Frontal cortex (tissue), 1 donor: Measurements from ENCODE around the gene LYPD3. TPM values are rescaled to one million over a fixed set of nuclear protein-coding genes. Genes with fewer than 3 reads are reported as not detected.

ENCODE experiments used
- total RNA-seq: library from RNA; depleted of rRNA; stranded (reverse); fragments of >200 nt; gene quantifications from one replicate; pipeline ENCODE4 v1.2.3, GENCODE V29; 2014

Gene LYPD3
- total RNA-seq, 1 donor from 2014 or later, result under 0.01 TPM

Other genes with a start within 250 kb of the LYPD3 start
- gene PSG9, start 196.1 kb downstream of the LYPD3 start, total RNA-seq, result not detected
- 1.2 TPM for gene CD177, start 111.9 kb downstream of the LYPD3 start, total RNA-seq
- not detected for gene TEX101, start 50.7 kb downstream of the LYPD3 start, total RNA-seq
- 1.2 TPM for gene PHLDB3, start 39.1 kb upstream of the LYPD3 start, total RNA-seq
- 19.2 TPM for gene ETHE1, start 61.6 kb upstream of the LYPD3 start, total RNA-seq
- gene ZNF575, start 67.6 kb upstream of the LYPD3 start, total RNA-seq, result 0.82 TPM
- gene XRCC1, start 109.9 kb upstream of the LYPD3 start, total RNA-seq, result 13.9 TPM
- 6.9 TPM for gene PINLYP, start 110.2 kb upstream of the LYPD3 start, total RNA-seq
- 140 TPM for gene IRGQ, start 130.5 kb upstream of the LYPD3 start, total RNA-seq
- gene ZNF576, start 131.0 kb upstream of the LYPD3 start, total RNA-seq, result 5.3 TPM
- gene SRRM5, start 146.5 kb upstream of the LYPD3 start, total RNA-seq, result not detected
- 157 TPM for gene ZNF428, start 154.0 kb upstream of the LYPD3 start, total RNA-seq
- gene CADM4, start 174.2 kb upstream of the LYPD3 start, total RNA-seq, result 93.3 TPM
- gene PLAUR, start 204.6 kb upstream of the LYPD3 start, total RNA-seq, result 2.9 TPM